HG02798 (cell line): ENCODE measurements around the gene RAB40A.
A peak's percentile ranks its signal among the peaks of the same experiment; 100 is the strongest.
"Not testable (repeated sequence)": the region's sequence is repeated elsewhere in the genome, so short reads cannot be mapped to it uniquely, and the experiment has no call there.

Source experiments
- ATAC-seq: cut with Tn5 transposase; IDR thresholded peaks from one replicate; pipeline ENCODE4 v1.9.1; 2021; ENCODE audit warnings: mild to moderate bottlenecking; ENCODE audit not compliant: unreplicated experiment, poor library complexity

The RAB40A gene

GRCh38 chrX:103467156-103467555, 52.1 kb downstream of the RAB40A start:
- ATAC-seq = no peak

GRCh38 chrX:103464774-103465117, 54.5 kb downstream of the RAB40A start:
- peak; percentile 98 for ATAC-seq

- ATAC-seq = peak; percentile 75
Observed at GRCh38 chrX:103464072-103464773, 55.1 kb downstream of the RAB40A start.

- no peak for ATAC-seq
Observed at GRCh38 chrX:103461156-103461555, 58.1 kb downstream of the RAB40A start.

GRCh38 chrX:103460001-103460755, 59.1 kb downstream of the RAB40A start:
- not testable (repeated sequence) for ATAC-seq

- no peak for ATAC-seq
Observed at GRCh38 chrX:103453655-103454054, 65.6 kb downstream of the RAB40A start.
